ENCODE measurements around the gene RNASE11.
"Not testable (repeated sequence)": the region's sequence is repeated elsewhere in the genome, so short reads cannot be mapped to it uniquely, and the experiment has no call there.

Gene RNASE11

GRCh38 chr14:20578325-20578724 lies 9.5 kb downstream of the RNASE11 start:
- DNase-seq, result no peak

DNA sequence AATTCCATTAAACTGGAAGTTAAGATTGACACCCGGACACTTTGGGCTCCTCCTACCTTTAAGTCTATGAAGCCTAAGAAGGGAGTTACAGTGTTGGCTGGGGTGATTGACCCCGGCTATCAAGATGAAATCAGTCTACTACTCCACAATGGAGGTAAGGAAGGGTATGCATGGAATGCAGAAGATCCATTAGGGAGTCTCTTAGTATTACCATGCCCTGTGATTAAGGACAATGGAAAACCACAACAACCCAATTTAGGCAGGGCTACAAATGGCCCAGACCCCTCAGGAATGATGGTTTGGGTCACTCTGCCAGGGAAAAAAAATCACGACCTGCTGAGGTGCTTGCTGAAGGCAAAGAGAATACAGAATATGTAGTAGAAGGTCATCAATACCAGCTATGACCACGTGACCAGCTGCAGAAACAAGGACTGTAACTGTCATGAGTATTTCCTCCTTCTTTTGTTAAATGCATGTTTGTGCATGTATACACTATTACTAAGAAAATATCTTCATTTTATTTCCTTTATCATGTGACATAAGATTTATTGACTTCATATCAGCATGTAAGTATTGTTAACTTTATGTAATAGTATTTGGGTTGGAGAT lies 15.3 kb downstream of the RNASE11 start:
- not testable (repeated sequence) for DNase-seq

- not testable (repeated sequence) for DNase-seq
Observed at GRCh38 chr14:20570720-20571119, 17.1 kb downstream of the RNASE11 start.

DNA sequence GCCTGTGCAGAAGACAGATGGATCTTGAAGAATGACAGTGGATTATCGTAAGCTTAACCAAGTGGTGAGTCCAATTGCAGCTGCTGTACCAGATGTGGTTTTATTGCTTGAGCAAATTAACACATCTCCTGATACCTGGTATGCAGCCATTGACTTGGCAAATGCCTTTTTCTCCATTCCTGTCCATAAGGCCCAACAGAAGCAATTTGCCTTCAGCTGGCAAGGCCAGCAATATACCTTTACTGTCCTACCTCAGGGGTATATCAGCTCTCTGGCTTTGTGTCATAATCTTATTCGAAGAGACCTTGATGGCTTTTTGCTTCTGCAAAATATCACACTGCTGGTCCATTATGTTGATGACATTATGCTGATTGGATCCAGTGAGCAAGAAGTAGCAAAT lies 17.9 kb downstream of the RNASE11 start:
- DNase-seq, result not testable (repeated sequence)

DNA sequence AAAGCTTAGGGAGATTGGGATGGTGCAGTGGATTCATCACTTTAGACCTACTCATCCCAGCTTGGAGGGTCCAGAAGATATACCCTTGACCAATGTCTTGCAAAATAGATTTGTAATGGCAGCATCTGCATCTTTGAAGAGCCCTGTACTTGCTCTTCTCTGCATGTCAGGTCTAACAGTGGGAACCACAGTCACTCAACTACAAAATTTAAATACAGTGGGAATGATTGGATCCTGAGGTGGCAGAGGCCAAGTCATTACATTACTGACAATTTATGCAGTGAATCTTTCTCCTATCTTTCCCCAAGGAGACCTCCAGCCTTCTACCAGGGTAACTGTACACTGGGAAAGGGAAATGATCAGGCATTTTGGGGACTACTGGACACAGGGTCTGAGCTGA lies 18.7 kb downstream of the RNASE11 start:
- DNase-seq, result no peak

DNA sequence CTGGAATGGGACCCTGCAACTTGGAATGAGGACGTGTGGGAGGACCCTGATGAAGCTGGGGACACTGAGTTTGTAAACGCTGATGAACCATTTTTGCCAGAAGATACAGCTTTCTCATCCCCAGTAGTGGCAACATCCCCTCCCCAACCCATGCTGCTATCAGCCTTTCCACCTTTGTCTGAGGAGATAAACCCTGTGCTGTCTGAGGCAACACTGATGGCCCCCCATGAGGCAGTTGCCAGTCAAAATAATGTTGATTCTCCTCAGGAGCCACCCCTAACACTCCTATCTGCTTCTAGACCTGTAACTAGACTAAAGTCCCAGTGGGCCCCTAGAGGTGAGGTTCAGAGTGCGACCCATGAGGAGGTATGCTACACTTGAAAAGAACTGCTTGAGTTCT lies 19.4 kb downstream of the RNASE11 start:
- DNase-seq, result no peak

- not testable (repeated sequence) for DNase-seq
Observed at GRCh38 chr14:20567199-20567598, 20.6 kb downstream of the RNASE11 start.

DNA sequence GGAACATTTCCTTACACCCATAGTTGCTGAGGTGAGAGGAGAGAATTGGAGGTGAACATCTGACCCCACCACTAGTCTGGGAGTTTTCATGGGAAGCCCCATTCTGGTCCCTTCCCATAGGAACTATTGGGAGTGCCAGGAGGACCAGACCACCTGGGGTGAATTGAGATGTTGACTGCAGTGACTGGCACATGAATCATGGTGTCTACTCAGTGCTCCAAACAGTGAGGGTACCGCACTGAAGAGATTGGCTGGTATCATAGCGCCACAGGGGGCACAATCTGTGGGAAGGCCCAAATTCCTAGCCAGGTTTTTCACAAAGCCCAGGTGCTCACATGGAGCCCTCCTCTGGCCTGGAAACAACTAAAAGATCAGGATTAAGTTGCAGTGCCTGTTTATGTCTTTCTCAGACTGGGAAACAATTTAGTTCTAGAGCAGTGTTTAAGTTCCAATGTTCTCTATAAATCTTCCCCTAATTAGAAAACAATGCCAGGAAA lies 23.3 kb downstream of the RNASE11 start:
- no peak for DNase-seq

- no peak for DNase-seq
Observed at GRCh38 chr14:20563971-20564370, 23.8 kb downstream of the RNASE11 start.

- DNase-seq, result no peak
Observed at GRCh38 chr14:20560961-20561360, 26.8 kb downstream of the RNASE11 start, which contains the start of gene RNASE9. Gene RNASE9 (minus strand): TSS chr14:20561047.

- no peak for DNase-seq
Observed at GRCh38 chr14:20559461-20559904, 28.3 kb downstream of the RNASE11 start.

DNA sequence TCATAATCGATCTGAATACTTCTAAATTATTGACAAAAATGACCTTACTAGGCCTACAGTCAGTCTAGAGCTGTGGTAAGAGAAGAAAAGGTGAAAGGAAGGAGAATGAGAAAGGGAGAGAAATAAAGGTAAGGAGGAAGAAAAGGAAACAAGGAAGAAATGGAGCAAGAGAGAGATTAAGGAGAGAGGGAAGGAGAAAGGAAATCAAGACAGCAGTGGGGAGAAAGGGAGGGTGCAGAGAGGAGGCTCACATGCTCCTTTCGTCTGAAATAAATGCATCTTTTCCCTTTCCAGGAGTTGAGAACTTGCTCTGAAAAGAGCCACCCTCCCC lies 30.6 kb downstream of the RNASE11 start:
- no peak for DNase-seq

DNA sequence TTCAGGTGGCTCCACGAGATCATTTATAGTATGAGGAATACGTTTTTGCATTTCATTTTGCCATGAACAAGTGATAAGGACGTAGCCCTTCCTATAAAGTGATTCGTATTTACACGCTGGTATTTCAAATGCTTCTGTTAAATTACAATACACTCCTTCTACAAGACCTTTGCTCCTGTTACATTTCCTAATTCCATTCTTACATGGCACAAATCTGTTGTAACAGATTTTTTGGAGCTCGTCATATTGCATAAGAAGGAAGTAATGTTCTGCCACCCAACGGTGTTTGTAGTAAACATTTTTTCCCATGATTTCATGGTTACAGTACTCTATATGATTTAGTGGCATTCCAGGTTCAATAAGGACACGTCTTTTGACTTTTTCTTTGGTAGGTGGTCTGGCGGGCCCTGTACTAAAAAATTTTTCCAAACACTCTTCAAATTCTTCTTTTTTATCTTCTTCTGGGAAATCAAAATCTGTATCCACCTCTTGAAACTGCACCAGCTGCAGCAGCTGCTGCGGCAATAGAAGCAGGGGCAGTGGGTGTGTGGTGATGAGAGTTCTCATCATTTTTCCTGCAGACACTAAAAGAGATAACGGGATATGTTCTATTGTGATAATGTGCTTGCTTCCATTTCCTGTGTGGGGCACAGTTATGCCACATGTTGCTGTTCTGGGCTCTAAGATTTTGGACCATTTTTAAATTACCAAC lies 31.1 kb downstream of the RNASE11 start:
- no peak for DNase-seq

DNA sequence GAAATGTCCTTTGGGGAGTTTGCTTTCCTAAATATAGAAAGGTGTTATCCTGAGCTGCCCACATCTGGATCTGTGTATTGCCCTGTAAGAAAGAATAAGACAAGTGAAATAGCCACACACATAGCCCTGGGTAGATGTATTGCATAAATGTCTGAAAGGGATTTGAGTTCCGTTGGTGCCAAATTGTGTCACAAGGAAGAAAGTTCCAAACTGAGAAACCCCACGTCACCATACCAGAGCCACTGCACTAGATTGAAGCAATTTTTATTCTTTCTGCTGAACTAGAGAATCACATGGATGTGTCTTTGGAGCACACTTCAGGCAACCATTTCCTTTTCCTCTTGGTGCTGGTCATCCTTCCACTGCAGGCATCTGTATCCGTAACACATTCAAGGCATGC lies 32.0 kb downstream of the RNASE11 start:
- DNase-seq, result no peak

GRCh38 chr14:20553024-20553423 lies 34.8 kb downstream of the RNASE11 start:
- no peak for DNase-seq

- no peak for DNase-seq
Observed at GRCh38 chr14:20551606-20552005, 36.2 kb downstream of the RNASE11 start.

DNA sequence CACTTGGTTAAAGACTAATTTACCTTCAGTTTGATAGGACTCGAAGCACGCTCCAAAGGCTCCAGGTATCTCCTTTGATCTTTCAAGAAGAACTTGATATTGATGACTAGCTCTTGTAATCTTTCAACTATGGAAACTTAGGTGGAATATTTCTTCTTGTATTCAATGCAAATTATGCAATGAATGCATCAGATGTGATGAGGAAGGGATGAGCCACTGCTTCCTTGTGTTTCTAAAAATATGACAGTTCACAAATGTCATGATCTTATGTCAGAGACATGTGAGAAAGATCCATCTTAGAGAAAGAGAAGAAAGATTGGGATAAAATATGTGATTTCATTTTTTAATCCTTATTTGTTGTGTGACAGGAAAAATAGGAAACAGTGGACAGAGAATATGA lies 36.9 kb downstream of the RNASE11 start:
- DNase-seq, result no peak

- no peak for DNase-seq
Observed at GRCh38 chr14:20548414-20549158, 39.2 kb downstream of the RNASE11 start.

DNA sequence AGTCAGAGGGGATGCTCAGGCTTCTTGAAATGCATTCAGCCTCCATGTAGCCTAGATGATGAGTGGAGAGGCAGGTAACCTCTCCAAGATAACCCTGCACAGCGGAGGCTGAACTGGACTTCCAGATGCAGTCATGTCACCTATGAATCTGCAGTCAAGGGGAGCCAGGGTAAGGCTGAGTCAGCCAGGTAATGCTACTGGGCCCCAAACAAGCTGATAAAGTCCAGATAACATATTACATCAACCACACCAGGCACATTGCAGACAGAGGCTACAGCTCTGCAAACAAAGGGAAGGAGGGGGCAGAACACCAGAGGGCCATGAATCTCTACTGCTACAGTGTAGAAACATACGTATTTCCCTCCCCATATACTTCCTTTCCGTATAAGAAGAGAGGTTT lies 40.9 kb downstream of the RNASE11 start:
- no peak for DNase-seq

GRCh38 chr14:20539906-20540305 lies 47.9 kb downstream of the RNASE11 start:
- DNase-seq, result no peak
